HG03196 (cell line): ENCODE results near the gene LPCAT1.

Experiments
- ATAC-seq: cut with Tn5 transposase; IDR thresholded peaks from one replicate; pipeline ENCODE4 v1.9.1; 2021; ENCODE audit not compliant: unreplicated experiment

LPCAT1 gene

GRCh38 chr5:1413611-1414241, 110.0 kb downstream of the LPCAT1 start:
- ATAC-seq, result no peak

DNA sequence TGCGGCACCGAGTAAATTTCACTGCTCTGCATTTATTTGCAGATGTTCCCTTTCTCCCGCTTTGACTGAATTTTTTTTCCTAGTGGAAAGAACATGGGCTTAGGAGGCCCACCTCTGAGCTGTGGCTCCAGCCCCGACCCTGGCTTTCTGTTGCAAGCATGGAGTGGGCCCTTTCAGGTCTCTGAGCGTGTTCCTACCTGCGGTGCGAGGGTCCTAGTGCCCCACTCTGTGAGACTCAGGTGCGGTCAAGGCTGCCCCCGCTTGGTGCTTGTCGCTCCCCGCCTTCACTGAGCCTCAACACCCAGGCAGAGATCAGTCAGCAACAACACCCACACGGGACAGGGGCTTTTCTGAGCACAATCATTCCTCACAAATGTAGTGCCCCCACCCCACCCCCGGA, 110.5 kb downstream of the LPCAT1 start:
- ATAC-seq, result no peak

- no peak for ATAC-seq
Observed at GRCh38 chr5:1412621-1413020, 111.1 kb downstream of the LPCAT1 start.

DNA sequence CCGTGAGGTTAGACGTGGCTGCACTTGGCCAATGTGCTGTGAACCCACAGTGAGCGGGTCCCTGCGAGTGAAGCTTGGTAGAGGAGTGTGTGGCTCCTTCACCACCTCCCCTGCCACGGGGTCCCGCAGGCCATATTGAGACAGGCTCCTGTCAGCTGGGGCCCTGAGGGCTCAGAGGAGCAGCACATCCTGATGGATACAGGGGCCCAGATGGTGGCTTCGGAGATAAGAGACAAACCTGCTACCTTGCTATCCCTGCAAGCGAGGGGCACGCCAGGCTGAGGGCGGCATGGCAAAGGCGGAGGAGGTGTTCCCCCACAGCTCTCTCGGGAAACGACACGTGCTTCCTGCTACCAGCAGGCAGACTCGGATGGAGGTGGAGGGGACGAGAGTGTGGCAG, 111.6 kb downstream of the LPCAT1 start:
- ATAC-seq, result no peak
